H1 (cell line): Measurements from ENCODE around the gene PRDM2. TPM values are rescaled to one million over a fixed set of nuclear protein-coding genes. Genes with fewer than 3 reads are reported as not detected.

Experiments
- polyA plus RNA-seq, 7 experiments: library from polyadenylated mRNA; depleted of rRNA in 3 of 7; stranded (reverse) in 5 of 7; unstranded in 2 of 7; fragments of >200 nt in 5 of 7; fragments of 200-250 nt in 2 of 7; gene quantifications; 1 replicate in 5 of 7; 2 replicates in 1 of 7; 4 replicates in 1 of 7; pipeline versions ENCODE4 v1.2.1 to v1.2.3, GENCODE V29; 2011 to 2013; ENCODE audit warnings: missing spikeins in 2 of 7, mixed read lengths in 2 of 7
- total RNA-seq: library from RNA; stranded (reverse); fragmentation: NEBNext Ultra II Directional; extraction: Animal tissue kit (Norgen Biotek cat#: 25700); gene quantifications from 2 replicates; pipeline ENCODE4 v1.2.1, GENCODE V29; 2021
- TF ChIP-seq, protein P1 (sequence below), 3 experiments: IDR thresholded peaks; 1 replicate in 2 of 3; 2 replicates in 1 of 3; pipeline versions ENCODE4 v1.5.1 to v1.6.1; 2011; ENCODE audit warnings: low read length in 3 of 3, mild to moderate bottlenecking in 3 of 3, inconsistent platforms in 2 of 3, low read depth in 1 of 3, moderate library complexity in 1 of 3; ENCODE audit not compliant: insufficient read depth in 1 of 3; ENCODE audit errors: control extremely low read depth in 1 of 3

Gene PRDM2
- total and polyA plus RNA-seq, 2 of the 8 experiments (the other 6 are each of a cell fraction or from before 2014, with no cell fraction given), result 5.8 to 21.2 TPM

DNA sequence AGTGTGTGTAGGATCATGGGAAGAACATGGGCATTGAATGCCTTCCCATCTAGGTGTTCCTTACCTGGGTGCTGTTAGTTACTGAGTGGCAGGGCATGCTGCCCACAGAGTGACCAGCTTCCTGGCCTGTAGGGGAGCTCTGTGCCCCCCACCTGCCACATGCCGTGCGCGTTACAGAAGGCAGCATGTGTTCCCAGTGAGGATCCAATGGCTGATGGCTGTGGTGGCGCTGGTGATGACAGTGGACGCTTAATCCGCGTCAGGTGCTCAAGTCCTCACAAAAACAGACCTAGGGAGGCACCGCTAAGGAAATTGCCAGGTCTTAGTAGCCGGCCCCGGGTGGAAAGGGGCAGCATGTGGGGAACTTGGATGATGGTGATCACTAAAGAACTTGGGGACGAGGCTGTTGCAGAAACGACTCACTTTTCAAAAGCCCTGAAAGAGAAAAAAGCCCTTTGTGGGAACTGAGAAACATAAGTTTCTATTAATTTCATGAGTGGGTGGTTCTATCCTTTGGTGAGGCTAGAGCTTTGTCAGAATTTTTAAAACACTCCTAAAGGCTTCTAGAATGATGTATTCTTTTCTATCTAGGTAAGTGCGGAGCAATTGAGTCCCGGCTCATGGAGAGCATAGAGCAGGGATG is 93.2 kb downstream of the PRDM2 start (continued):
- TF ChIP-seq, protein P1, sequence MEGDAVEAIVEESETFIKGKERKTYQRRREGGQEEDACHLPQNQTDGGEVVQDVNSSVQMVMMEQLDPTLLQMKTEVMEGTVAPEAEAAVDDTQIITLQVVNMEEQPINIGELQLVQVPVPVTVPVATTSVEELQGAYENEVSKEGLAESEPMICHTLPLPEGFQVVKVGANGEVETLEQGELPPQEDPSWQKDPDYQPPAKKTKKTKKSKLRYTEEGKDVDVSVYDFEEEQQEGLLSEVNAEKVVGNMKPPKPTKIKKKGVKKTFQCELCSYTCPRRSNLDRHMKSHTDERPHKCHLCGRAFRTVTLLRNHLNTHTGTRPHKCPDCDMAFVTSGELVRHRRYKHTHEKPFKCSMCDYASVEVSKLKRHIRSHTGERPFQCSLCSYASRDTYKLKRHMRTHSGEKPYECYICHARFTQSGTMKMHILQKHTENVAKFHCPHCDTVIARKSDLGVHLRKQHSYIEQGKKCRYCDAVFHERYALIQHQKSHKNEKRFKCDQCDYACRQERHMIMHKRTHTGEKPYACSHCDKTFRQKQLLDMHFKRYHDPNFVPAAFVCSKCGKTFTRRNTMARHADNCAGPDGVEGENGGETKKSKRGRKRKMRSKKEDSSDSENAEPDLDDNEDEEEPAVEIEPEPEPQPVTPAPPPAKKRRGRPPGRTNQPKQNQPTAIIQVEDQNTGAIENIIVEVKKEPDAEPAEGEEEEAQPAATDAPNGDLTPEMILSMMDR (IDR thresholded peaks at IDR 0.05; ENCODE audit: control extremely low read depth in 1 of 3, insufficient read depth in 1 of 3, low read depth in 1 of 3, low read length in 3 of 3), result no peak
